GM23248 (cell line): ENCODE measurements around the gene FEV.

ENCODE experiments used
- EZH2 ChIP-seq: fragments of 200-600 bp; sonication (generic); IDR thresholded peaks from 2 replicates; pipeline ENCODE4 v1.6.1; 2018; ENCODE audit warnings: antibody characterized with exemption, mild to moderate bottlenecking; ENCODE audit not compliant: insufficient read depth, poor library complexity, severe bottlenecking
- EZH2phosphoT487 ChIP-seq: fragments of 200-600 bp; sonication (generic); IDR thresholded peaks from 2 replicates; pipeline ENCODE4 v1.6.1; 2018; ENCODE audit warnings: antibody characterized with exemption, moderate library complexity, mild to moderate bottlenecking, low read depth; ENCODE audit not compliant: insufficient read depth

GRCh38 chr2:219029829-219030165 lies 44.8 kb upstream of the FEV start:
- TF ChIP-seq EZH2phosphoT487 = no peak
- no peak for TF ChIP-seq EZH2
